Mononuclear cell (primary cell): ENCODE measurements around the gene PTPRG. TPM values are rescaled to one million over a fixed set of nuclear protein-coding genes. Genes with fewer than 3 reads are reported as not detected.

Source experiments
- H3K27me3 ChIP-seq: 2 replicates; pipeline ENCODE4 v1.6.0; 2011; ENCODE audit warnings: low read length, control low read depth; ENCODE audit not compliant: insufficient read depth
- H3K4me1 ChIP-seq: 2 replicates; pipeline ENCODE4 v1.5.1; 2011; ENCODE audit warnings: mild to moderate bottlenecking, low read length, control low read depth; ENCODE audit not compliant: insufficient read depth
- H3K4me3 ChIP-seq: 2 replicates; pipeline ENCODE4 v1.5.1; 2011; ENCODE audit warnings: mild to moderate bottlenecking, low read length, moderate library complexity
- H3K9me3 ChIP-seq: 2 replicates; pipeline ENCODE4 v1.5.1; 2011; ENCODE audit warnings: low read depth, mild to moderate bottlenecking, control low read depth, low read length
- total RNA-seq: library from RNA; depleted of rRNA; stranded (reverse); fragments of >200 nt; gene quantifications from one replicate; pipeline ENCODE4 v1.2.3, GENCODE V29; 2012

PTPRG gene
- total RNA-seq, 1 donor = 0.42 TPM

GRCh38 chr3:62325896-62326295 lies 764.5 kb downstream of the PTPRG start:
- Histone ChIP-seq H3K4me1 (no peaks in the 10 kb centered on the region), H3K27me3 (no peaks in the 10 kb centered on the region), H3K9me3 (no peaks in the 10 kb centered on the region), H3K4me3 (no peak overlapping the region)

GRCh38 chr3:62329971-62330370 lies 768.6 kb downstream of the PTPRG start:
- Histone ChIP-seq H3K4me1 (no peaks in the 10 kb centered on the region), H3K9me3 (no peaks in the 10 kb centered on the region), H3K27me3 (no peaks in the 10 kb centered on the region), H3K4me3 (no peak overlapping the region)

- H3K4me1 ChIP-seq = no peaks in the 10 kb centered on the region
- no peak overlapping the region for H3K4me3 ChIP-seq
- H3K9me3 ChIP-seq = no peaks in the 10 kb centered on the region
- no peaks in the 10 kb centered on the region for H3K27me3 ChIP-seq
These were observed 770.6 kb downstream of the PTPRG start for GRCh38 chr3:62332017-62332416.

GRCh38 chr3:62332835-62333244 lies 771.5 kb downstream of the PTPRG start:
- no peak overlapping the region for H3K4me3 ChIP-seq
- no peaks in the 10 kb centered on the region for H3K9me3 ChIP-seq
- H3K4me1 ChIP-seq = no peaks in the 10 kb centered on the region
- no peaks in the 10 kb centered on the region for H3K27me3 ChIP-seq

GRCh38 chr3:62335196-62335595 lies 773.8 kb downstream of the PTPRG start:
- no peak overlapping the region for H3K4me3 ChIP-seq
- H3K9me3 ChIP-seq = no peaks in the 10 kb centered on the region
- H3K4me1 ChIP-seq = no peaks in the 10 kb centered on the region
- no peaks in the 10 kb centered on the region for H3K27me3 ChIP-seq

GRCh38 chr3:62343755-62344154 lies 782.4 kb downstream of the PTPRG start:
- no peaks in the 10 kb centered on the region for H3K4me1 ChIP-seq
- no peaks in the 10 kb centered on the region for H3K9me3 ChIP-seq
- no peak overlapping the region for H3K4me3 ChIP-seq
- H3K27me3 ChIP-seq = no peaks in the 10 kb centered on the region
